Measurements from ENCODE around the gene EFCAB8.

- no peak for TF ChIP-seq POLR2A (IDR thresholded peaks at IDR 0.05)
- no peak for TF ChIP-seq CTCF (IDR thresholded peaks at IDR 0.05)
Measured at GRCh38 chr20:32966382-32966781, 107.7 kb downstream of the EFCAB8 start.
